Testis (tissue), 3 donors: ENCODE results near the gene NKRF. TPM values are rescaled to one million over a fixed set of nuclear protein-coding genes. Genes with fewer than 3 reads are reported as not detected.

ENCODE experiments used
- DNase-seq: peaks from one replicate; pipeline ENCODE4 v3.0.0-alpha.2; 2019
- H3K27ac ChIP-seq, 2 donors: fragments of 200-600 bp; sonication (generic); one replicate each; pipeline ENCODE4 v1.5.1; 2019
- H3K27me3 ChIP-seq: fragments of 200-600 bp; sonication (generic); one replicate; pipeline ENCODE4 v1.5.1; 2019
- H3K36me3 ChIP-seq: fragments of 200-600 bp; sonication (generic); one replicate; pipeline ENCODE4 v1.5.1; 2017; ENCODE audit warnings: low read depth; ENCODE audit errors: missing control alignments
- H3K4me1 ChIP-seq: fragments of 200-600 bp; sonication (generic); one replicate; pipeline ENCODE4 v1.5.1; 2019
- H3K4me3 ChIP-seq, 2 donors: fragments of 200-600 bp; sonication (generic); one replicate each; pipeline ENCODE4 v1.5.1; 2017 to 2019
- H3K9me3 ChIP-seq: fragments of 200-600 bp; sonication (generic); one replicate; pipeline ENCODE4 v1.5.1; 2017
- POLR2A ChIP-seq: fragments of 450-650 bp; IDR thresholded peaks from one replicate; pipeline ENCODE4 v1.6.1; 2017; ENCODE audit warnings: antibody characterized with exemption, mild to moderate bottlenecking, moderate library complexity
- WGBS, 2 donors: methylation state at CpG; one replicate each; pipeline ENCODE4 v1.1.5; 2018; 5-methylcytosine and 5-hydroxymethylcytosine counted together
- intact Hi-C: fragments of 100-400 bp; cut with DNase I; formaldehyde crosslinking; loops from one replicate; pipeline ENCODE4 v1.15.1; 2023; ENCODE audit warnings: low total_unique reads
- polyA plus RNA-seq: library from polyadenylated mRNA; stranded (reverse); fragments of 350-450 nt; fragmentation: Illumina TruSeq; extraction: RNeasy Lipid Tissue Mini Kit (QIAGEN cat#74804); gene quantifications from one replicate; pipeline ENCODE4 v1.2.3, GENCODE V29; 2014; ENCODE audit warnings: low read depth, low replicate concordance; ENCODE audit not compliant: insufficient read depth
- total RNA-seq, 2 donors: library from RNA; depleted of rRNA; stranded (reverse); fragments of >200 nt; gene quantifications; one replicate each; pipeline ENCODE4 v1.2.3, GENCODE V29; 2016
- TF ChIP-seq, protein P1 (sequence below), 3 experiments: fragments of 450-650 bp in 2 of 3; fragments of 200-600 bp in 1 of 3; sonication (generic) in 1 of 3; IDR thresholded peaks; one replicate each; pipeline ENCODE4 v1.5.1; 2016 to 2019; ENCODE audit warnings: antibody characterized with exemption in 3 of 3, mild to moderate bottlenecking in 2 of 3, moderate library complexity in 1 of 3

NKRF gene
- total and polyA plus RNA-seq, 3 donors from 2014 or later: 4.1 to 6.4 (median 4.7) TPM

DNA sequence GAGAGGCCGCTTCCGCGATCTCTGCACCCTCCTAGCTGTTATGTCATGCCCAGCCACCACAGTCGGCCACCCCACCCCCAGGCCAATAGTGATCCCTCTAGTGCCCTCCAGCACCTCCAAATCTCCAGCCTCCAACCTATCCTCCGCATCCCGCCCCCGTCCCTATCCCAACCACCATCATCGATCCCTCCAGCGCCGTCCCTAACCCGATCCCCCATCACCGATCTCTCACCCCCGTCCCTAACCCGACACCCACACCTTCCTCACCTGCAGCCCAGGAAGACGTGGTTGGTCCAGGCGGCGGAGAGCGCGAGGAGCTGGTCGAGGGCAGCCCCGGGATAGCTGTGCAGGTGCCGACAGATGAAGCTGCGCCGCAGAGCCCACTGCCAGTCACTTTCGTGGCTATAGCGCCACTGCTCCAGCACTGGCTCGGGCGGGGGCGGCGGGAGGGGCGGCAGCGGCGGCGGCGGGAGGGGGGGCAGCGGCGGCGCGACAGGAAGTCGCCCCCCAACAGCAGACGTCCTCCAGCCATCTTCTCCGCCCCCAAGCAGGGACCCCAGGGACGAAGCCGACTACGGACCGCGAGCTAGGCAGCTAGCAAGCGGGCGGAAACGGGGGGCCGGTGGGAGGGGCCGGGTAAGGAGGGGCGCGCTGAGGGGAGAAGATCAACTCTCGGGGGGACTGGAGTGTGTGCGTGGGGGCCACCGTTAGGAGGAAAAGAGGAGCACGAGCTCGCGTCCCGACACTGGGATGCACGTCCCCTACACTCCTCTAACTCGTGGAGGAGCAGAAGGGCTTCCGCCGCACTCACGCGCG is 552 bp downstream of the NKRF start:
- no peak for TF ChIP-seq POLR2A
- TF ChIP-seq, protein P1, sequence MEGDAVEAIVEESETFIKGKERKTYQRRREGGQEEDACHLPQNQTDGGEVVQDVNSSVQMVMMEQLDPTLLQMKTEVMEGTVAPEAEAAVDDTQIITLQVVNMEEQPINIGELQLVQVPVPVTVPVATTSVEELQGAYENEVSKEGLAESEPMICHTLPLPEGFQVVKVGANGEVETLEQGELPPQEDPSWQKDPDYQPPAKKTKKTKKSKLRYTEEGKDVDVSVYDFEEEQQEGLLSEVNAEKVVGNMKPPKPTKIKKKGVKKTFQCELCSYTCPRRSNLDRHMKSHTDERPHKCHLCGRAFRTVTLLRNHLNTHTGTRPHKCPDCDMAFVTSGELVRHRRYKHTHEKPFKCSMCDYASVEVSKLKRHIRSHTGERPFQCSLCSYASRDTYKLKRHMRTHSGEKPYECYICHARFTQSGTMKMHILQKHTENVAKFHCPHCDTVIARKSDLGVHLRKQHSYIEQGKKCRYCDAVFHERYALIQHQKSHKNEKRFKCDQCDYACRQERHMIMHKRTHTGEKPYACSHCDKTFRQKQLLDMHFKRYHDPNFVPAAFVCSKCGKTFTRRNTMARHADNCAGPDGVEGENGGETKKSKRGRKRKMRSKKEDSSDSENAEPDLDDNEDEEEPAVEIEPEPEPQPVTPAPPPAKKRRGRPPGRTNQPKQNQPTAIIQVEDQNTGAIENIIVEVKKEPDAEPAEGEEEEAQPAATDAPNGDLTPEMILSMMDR (IDR thresholded peaks at IDR 0.05): no peak
- Histone ChIP-seq H3K4me3 (peak overlapping the region; percentile 73 to 81), H3K9me3 (no peaks in the 10 kb centered on the region), H3K4me1 (no peaks in the 10 kb centered on the region), H3K36me3 (no peaks in the 10 kb centered on the region), H3K27me3 (no peaks in the 10 kb centered on the region), H3K27ac (peak overlapping the region; percentile 91 to 94)
- peak; percentile 45 for DNase-seq
- WGBS, 2 donors: 0 to 1% methylated on average over 6 to 34 of the region's 68 CpGs
- intact Hi-C loops: no loop called here

DNA sequence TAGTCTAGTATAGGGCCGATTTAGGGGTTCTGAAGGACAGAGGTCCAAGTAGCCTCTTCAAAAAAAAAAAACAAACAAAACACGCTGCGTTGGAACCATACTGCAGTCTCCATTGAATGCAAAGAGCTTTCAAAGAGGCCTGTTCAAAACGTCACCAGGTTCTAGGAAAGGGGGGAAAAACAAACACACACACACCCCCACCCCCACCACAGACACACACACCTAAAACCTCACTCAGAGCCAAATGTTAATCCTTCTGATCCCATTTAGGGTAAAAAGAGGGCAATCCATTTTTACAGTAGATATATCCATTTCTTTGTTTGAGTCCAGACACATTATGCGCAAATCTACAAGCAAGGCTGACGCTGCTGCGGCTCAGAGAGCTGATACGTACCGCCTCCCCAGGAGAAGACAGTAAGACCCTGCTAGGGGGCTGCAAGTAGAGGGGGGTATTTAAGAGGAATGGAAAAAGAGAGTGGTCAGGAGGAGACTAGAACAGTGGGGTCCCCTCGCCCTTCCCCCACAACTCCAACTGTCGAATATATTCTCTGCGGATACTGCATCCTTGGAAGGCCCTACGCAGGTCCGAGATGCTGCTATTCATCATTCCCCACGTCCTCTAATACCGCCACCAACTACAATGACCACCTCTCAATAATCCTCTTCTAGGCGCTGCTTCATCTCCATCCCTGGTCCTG is 1.3 kb downstream of the NKRF start:
- Histone ChIP-seq H3K9me3 (no peaks in the 10 kb centered on the region), H3K27ac (peak overlapping the region; percentile 91 to 94), H3K4me3 (peak overlapping the region; percentile 73 to 81), H3K36me3 (no peaks in the 10 kb centered on the region), H3K27me3 (no peaks in the 10 kb centered on the region), H3K4me1 (no peaks in the 10 kb centered on the region)
- TF ChIP-seq, protein P1 (IDR thresholded peaks at IDR 0.05): no peak
- TF ChIP-seq POLR2A: no peak
- intact Hi-C loops: no loop called here
- WGBS, 2 donors: 2 to 5% methylated on average over 16 to 17 of the region's 17 CpGs
- DNase-seq: peak; percentile 18

DNA sequence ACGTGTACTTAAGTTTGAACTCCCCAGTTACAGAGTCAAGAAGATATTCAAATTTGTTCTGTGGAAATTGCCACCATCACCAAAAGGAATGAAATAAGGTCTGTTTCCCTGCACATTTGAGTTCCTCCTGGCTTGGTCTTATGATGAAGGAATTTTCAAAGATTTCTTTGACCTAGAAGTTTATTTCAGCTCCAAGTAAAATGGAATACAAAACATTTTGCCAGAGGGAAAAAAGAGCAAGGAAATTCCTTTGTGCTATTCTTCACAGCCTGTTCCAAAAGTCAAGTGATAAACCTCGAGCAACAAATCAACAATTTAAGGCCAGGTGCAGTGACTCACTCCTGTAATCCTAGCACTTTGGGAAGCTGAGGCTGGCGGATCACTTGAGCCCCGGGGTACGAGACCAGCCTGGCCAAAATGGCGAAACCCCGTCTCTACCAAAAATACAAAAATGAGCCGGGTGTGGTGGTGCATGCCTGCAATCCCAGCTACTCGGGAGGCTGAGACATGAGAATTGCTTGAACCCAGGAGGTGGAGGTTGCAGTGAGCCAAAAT is 3.4 kb downstream of the NKRF start:
- no peak overlapping the region for H3K27ac ChIP-seq
- H3K4me3 ChIP-seq: no peak overlapping the region
- no peaks in the 10 kb centered on the region for H3K4me1 ChIP-seq
- no peak for DNase-seq
- no peaks in the 10 kb centered on the region for H3K9me3 ChIP-seq
- H3K36me3 ChIP-seq: no peaks in the 10 kb centered on the region
- intact Hi-C loops: no loop called here
- WGBS, 2 donors: 56 to 74% methylated on average over 9 of the region's 9 CpGs
- no peak for TF ChIP-seq POLR2A
- TF ChIP-seq, protein P1 (IDR thresholded peaks at IDR 0.05): no peak
- H3K27me3 ChIP-seq: no peaks in the 10 kb centered on the region

DNA sequence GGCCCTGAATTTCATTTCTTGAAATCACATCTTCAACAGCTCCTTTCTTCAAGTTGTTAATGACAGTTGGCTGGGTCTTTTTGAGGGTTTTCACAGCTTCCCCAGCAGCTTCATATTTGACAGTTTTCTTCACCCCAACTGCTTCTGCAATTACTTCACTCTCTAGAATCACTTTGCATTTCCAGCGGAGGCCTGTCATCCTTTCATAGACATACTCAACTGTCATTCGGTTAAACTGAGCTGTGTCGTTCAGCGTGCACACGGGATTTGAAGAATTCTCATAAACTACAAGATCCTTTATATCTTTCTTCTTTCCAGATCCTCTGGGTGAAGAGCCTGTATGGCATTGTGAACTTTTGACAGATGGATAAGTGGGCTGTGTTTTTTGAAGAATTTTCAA is 16.4 kb downstream of the NKRF start:
- TF ChIP-seq, protein P1 (IDR thresholded peaks at IDR 0.05): no peak
- no peak for TF ChIP-seq POLR2A
- intact Hi-C loops: no loop called here
- Histone ChIP-seq H3K9me3 (no peaks in the 10 kb centered on the region), H3K27me3 (no peaks in the 10 kb centered on the region), H3K4me1 (no peaks in the 10 kb centered on the region), H3K4me3 (no peak overlapping the region), H3K27ac (no peak overlapping the region), H3K36me3 (no peaks in the 10 kb centered on the region)
- 95 to 96% methylated on average over 5 of the region's 5 CpGs for WGBS, 2 donors
- DNase-seq: no peak
